GM10266 (cell line): ENCODE data around the gene FBXW12.

Experiments
- DNase-seq: peaks from one replicate; pipeline ENCODE4 v3.0.0; 2012; ENCODE audit errors: extremely low spot score
- TF ChIP-seq, protein P1 (sequence below): IDR thresholded peaks from 2 replicates; pipeline ENCODE4 v1.5.1; 2012; ENCODE audit warnings: mild to moderate bottlenecking, low read depth; ENCODE audit not compliant: control insufficient read depth, insufficient read depth; ENCODE audit errors: missing control alignments

The FBXW12 gene

DNA sequence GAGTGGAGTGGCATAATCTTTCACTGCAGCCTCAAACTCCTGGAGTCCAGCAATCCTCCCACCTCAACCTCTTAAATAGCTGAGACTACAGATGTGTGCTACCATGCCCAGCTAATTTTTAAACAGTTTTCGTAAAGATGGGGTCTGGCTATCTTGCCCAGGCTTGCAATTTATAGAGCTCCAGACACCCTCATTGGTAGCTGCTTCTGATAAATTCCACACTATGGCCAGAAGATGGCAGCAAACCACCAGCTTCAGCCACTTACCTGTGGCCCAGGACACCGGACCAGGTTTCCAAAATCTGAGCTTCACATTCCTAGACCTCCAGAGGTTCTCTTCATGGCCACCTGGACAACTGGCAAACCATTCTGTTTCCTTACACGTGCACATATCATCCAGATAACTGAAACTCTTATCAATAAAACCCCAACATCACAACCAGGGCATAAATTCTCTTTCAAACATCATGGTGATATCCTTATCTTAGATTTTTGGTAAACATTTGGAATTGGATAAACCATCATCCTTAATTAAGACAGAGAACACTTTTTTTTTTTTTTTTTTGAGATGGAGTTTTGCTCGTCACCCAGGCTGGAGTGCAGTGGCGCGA is 28.9 kb downstream of the FBXW12 start:
- TF ChIP-seq, protein P1, sequence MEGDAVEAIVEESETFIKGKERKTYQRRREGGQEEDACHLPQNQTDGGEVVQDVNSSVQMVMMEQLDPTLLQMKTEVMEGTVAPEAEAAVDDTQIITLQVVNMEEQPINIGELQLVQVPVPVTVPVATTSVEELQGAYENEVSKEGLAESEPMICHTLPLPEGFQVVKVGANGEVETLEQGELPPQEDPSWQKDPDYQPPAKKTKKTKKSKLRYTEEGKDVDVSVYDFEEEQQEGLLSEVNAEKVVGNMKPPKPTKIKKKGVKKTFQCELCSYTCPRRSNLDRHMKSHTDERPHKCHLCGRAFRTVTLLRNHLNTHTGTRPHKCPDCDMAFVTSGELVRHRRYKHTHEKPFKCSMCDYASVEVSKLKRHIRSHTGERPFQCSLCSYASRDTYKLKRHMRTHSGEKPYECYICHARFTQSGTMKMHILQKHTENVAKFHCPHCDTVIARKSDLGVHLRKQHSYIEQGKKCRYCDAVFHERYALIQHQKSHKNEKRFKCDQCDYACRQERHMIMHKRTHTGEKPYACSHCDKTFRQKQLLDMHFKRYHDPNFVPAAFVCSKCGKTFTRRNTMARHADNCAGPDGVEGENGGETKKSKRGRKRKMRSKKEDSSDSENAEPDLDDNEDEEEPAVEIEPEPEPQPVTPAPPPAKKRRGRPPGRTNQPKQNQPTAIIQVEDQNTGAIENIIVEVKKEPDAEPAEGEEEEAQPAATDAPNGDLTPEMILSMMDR = peak; percentile 78
- DNase-seq = peak; percentile 83

DNA sequence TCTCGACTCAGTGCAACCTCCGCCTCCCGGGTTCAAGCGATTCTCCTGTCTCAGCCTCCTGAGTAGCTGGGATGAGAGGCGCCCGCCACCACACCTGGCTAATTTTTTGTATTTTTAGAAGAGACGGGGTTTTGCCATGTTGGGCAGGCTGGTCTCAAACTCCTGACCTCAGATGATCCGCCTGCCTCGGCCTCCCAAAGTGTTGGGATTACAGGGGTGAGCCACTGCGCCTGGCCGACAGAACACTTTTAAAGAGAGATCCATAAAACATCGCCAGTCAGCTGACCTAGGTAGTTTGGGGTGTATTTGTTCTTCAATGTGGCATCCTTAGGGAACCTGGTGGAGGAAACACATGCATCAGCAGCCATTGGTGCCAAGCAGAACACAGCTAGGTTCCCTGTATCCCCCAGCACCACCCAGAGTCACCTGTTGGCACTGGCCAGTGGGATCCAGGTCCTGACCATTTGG is 29.4 kb downstream of the FBXW12 start:
- peak; percentile 12 for DNase-seq

DNA sequence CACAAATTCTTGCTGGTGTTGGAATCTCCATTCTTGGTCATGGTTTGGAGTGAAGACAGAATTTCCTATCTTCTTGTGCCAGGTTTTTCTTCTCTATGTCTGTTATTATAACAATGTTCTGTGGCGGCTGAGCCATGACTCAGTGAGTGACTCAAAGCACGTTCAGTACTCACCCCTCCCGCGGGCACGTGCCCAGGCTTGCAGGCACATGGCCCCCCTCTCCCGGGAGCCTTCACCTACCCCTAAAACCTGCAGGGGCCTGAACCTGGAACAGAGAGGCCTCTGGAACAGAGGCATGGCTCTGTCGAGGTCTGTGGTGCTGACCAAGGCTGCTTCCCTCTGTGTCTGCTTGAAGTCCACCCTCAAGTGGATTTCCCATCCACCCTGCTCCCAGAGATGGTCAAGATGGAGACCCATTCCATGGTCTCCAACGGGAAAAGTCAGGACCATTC is 30.3 kb downstream of the FBXW12 start:
- TF ChIP-seq, protein P1 = no peak
- DNase-seq = no peak

DNA sequence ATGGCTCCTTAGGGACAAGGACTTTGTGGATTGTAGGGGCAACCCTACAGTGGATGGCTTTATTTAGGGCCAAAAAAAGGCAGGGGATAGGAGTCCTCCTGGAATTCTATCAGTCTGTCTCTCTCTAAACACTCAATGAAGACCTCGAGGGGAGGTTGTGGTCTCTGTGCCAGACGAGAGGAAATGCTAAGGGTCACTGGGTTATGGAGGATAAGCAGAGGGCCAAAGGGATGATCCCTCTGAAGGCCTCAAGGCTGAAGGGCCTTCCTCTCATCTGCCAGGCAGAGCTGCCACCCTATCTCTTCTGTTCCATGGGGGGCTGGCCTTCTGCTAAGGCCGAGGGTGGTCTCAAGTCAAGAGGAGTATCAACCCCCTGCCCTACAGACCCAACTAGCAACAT is 30.9 kb downstream of the FBXW12 start:
- no peak for DNase-seq
- TF ChIP-seq, protein P1 = no peak

DNA sequence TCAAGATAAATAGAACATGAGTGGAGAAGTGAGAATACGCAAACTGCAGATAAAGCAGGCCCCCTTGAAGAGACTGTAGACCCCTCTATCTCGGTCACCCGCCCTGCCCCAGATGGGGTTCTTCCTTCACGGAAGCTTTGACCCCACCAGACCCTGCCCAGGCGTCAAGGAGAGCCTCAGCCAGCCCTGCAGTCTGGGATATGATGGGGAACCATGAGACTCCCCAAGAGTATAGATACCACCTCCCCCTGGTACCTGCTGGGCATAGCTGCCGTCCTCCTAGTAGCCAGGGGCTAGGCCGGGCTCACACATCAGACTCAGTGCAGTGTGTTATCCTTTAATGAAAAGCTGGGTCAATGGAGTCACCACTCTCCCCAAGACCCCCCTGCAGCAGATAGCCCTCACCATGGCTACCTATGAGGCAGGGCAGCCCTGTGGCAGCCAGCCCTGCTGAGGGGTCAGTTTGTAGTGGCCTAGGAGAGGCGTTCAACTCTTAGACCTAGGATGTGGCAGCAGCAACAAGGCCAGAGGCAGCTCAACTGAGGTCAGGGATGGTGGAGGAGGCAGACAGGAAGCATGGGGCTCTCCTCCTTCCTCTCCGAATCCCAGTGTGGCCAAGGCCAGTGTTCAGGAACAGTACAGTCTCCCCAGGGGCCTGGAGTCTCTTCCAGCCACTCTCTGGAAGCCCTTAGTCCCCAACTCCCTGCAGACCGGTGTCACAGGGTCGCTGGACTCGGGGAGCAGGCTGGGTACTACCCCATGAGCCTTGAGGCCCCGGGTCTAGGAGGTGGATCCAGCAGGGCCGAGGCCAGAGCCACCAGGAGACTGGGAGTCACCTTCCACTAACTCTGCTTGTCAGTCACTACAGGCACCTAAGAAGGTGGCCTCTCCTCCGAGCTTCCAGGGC is 31.8 kb downstream of the FBXW12 start:
- TF ChIP-seq, protein P1 = no peak
- no peak for DNase-seq

DNA sequence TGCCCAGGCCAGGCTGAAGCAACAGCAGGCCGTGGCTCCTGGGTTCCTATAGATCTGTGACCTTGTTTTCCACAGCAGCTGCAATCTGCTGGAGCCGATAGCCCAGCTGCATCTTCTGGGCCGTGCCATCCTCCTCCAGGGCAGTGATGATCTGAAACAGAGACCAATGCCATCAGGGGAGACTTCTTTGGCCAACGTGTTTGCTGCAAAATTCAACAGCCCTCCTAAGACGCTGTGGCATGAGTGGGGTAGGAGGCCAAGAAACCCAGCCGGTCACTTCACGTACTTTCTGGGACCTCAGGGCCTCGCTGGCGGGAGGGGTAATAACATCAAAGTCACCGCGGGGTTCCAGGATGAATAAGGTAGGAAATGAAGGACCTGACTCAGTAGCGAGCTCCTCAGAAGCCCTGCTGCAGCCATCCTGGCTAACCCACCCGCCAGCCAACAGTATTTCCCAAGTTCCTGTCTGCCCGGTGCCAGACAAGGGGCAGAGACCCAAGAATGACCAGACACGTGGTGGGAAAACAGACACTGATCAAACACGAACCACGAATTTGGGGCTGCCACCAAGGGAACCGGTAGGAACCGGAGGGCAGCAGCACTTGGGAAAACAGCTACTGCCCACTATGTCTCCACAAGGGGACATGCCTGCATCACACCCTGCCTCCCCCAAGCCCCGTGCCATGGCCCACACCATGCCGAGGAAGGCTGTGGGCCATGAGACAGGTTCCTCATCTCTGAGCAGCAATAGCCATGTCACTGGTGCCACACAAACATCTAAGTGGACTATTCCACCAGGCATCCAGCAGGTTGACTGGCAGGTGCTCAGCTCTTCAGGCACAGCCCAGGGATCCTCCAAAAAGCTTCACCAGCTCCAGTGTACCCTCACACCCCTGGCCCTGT is 32.7 kb downstream of the FBXW12 start:
- DNase-seq = no peak
- TF ChIP-seq, protein P1 = no peak

DNA sequence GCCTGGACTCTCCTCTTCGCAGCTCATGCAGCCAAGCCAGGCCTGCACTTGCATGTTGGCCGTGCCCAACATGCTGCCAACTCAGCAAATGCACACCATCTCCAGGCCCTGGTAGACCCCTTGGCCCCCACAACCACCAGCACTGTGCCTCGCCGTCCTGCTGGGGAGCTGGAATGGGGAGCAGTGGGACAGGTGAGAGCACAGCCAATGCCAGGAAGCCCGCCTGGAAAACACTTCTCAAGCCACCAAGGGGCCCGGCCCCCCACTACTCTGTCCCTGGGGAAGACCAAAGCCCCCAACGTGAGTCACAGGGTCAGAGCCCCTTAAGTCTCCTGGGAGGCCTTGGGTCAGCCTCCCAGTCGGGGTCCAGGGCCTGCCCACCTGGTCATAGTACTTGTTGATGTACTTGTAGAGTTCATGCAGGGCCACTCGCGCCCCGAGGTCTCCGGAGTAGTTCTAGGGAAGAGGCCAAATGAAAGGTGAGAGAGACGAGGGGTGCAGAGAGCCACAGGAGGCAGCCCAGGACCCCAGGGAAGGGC is 33.4 kb downstream of the FBXW12 start:
- TF ChIP-seq, protein P1 = no peak
- DNase-seq = peak; percentile 3
